Smooth muscle cell (in vitro differentiated cells): ENCODE data around the gene DNAJA4. TPM values are rescaled to one million over a fixed set of nuclear protein-coding genes. Genes with fewer than 3 reads are reported as not detected.

Experiments
- DNase-seq: peaks from one replicate; lab custom pipeline; 2025; ENCODE audit not compliant: unreplicated experiment; lab: John Stamatoyannopoulos, UW
- H2AFZ ChIP-seq: fragments of 200-600 bp; sonication (generic); 2 replicates; pipeline ENCODE4 v1.6.0; 2016; ENCODE audit warnings: antibody characterized with exemption, low read depth, mild to moderate bottlenecking
- H3F3A ChIP-seq: fragments of 200-600 bp; sonication (generic); 2 replicates; pipeline ENCODE4 v1.6.0; 2017; ENCODE audit warnings: antibody characterized with exemption, low read depth
- H3K27ac ChIP-seq: fragments of 200-600 bp; sonication (generic); 2 replicates; pipeline ENCODE4 v1.5.1; 2016; ENCODE audit warnings: low read depth, mild to moderate bottlenecking
- H3K27me3 ChIP-seq: fragments of 200-600 bp; sonication (generic); 2 replicates; pipeline ENCODE4 v1.6.1; 2016; ENCODE audit warnings: low read depth, mild to moderate bottlenecking
- H3K36me3 ChIP-seq: fragments of 200-600 bp; sonication (generic); 2 replicates; pipeline ENCODE4 v1.5.1; 2016; ENCODE audit warnings: low read depth
- H3K4me1 ChIP-seq: fragments of 200-600 bp; sonication (generic); 2 replicates; pipeline ENCODE4 v1.5.1; 2016; ENCODE audit warnings: low read depth
- H3K4me2 ChIP-seq: fragments of 200-600 bp; sonication (generic); 2 replicates; pipeline ENCODE4 v1.6.0; 2016; ENCODE audit warnings: mild to moderate bottlenecking
- H3K4me3 ChIP-seq: fragments of 200-600 bp; sonication (generic); 2 replicates; pipeline ENCODE4 v1.5.1; 2016; ENCODE audit warnings: mild to moderate bottlenecking
- H3K79me2 ChIP-seq: fragments of 200-600 bp; sonication (generic); 2 replicates; pipeline ENCODE4 v1.6.0; 2016; ENCODE audit warnings: low read depth, mild to moderate bottlenecking
- H3K9ac ChIP-seq: fragments of 200-600 bp; sonication (generic); 2 replicates; pipeline ENCODE4 v1.6.0; 2016; ENCODE audit warnings: low read depth
- H3K9me3 ChIP-seq: fragments of 200-600 bp; sonication (generic); replicated peaks from 2 replicates; pipeline ENCODE4 v1.5.1; 2016; ENCODE audit warnings: low read depth
- H4K20me1 ChIP-seq: fragments of 200-600 bp; sonication (generic); 2 replicates; pipeline ENCODE4 v1.6.0; 2016; ENCODE audit warnings: low read depth
- CTCF ChIP-seq: fragments of 200-600 bp; sonication (generic); IDR thresholded peaks from 2 replicates; pipeline ENCODE4 v1.5.1; 2017; ENCODE audit warnings: borderline replicate concordance, mild to moderate bottlenecking, antibody characterized with exemption; ENCODE audit not compliant: insufficient read depth, poor library complexity, severe bottlenecking
- WGBS: methylation state at CpG from one replicate; pipeline ENCODE4 v1.1.7; 2016; ENCODE audit warnings: low lambda C conversion rate; 5-methylcytosine and 5-hydroxymethylcytosine counted together
- polyA plus RNA-seq: library from polyadenylated mRNA; unstranded; fragments of >200 nt; fragmentation: Nextera tagmentation; extraction: Ambion mirVana; gene quantifications from 2 replicates; pipeline ENCODE4 v1.2.1, GENCODE V29; 2016
- total RNA-seq: library from RNA; depleted of rRNA; stranded (reverse); fragments of >200 nt; gene quantifications from 2 replicates; pipeline ENCODE4 v1.2.3, GENCODE V29; 2014

Gene DNAJA4
- total and polyA plus RNA-seq, 2 experiments from 2014 or later: 2.7 to 4.0 TPM

GRCh38 chr15:78255421-78256043 lies 8.8 kb upstream of the DNAJA4 start:
- Histone ChIP-seq H3K27me3 (no peaks in the 10 kb centered on the region), H2AFZ (no peak overlapping the region), H3K9ac (no peak overlapping the region), H3K4me1 (no peaks in the 10 kb centered on the region), H4K20me1 (no peaks in the 10 kb centered on the region), H3K36me3 (no peaks in the 10 kb centered on the region), H3K4me2 (no peak overlapping the region), H3K4me3 (no peak overlapping the region), H3F3A (no peaks in the 10 kb centered on the region), H3K27ac (no peak overlapping the region), H3K9me3 (no peaks in the 10 kb centered on the region), H3K79me2 (no peaks in the 10 kb centered on the region)
- no peak for DNase-seq
- WGBS: 93% methylated on average over 1 of the region's 1 CpG
- TF ChIP-seq CTCF: no peak

- Histone ChIP-seq H2AFZ (no peak overlapping the region), H3K4me3 (no peak overlapping the region), H3K36me3 (no peaks in the 10 kb centered on the region), H4K20me1 (no peaks in the 10 kb centered on the region), H3K9ac (no peak overlapping the region), H3K79me2 (no peaks in the 10 kb centered on the region), H3K4me1 (no peaks in the 10 kb centered on the region), H3K27me3 (no peaks in the 10 kb centered on the region), H3K4me2 (no peak overlapping the region), H3F3A (no peaks in the 10 kb centered on the region), H3K27ac (no peak overlapping the region), H3K9me3 (no peaks in the 10 kb centered on the region)
- no peak for TF ChIP-seq CTCF
- DNase-seq: no peak
- WGBS: 86% methylated on average over 3 of the region's 3 CpGs
Observed at GRCh38 chr15:78256044-78256437, 8.3 kb upstream of the DNAJA4 start.

GRCh38 chr15:78257681-78258080 lies 6.7 kb upstream of the DNAJA4 start:
- Histone ChIP-seq H3K79me2 (no peaks in the 10 kb centered on the region), H3K4me1 (no peaks in the 10 kb centered on the region), H2AFZ (no peak overlapping the region), H3K27me3 (no peaks in the 10 kb centered on the region), H4K20me1 (no peaks in the 10 kb centered on the region), H3K4me3 (no peak overlapping the region), H3K27ac (no peak overlapping the region), H3K4me2 (no peak overlapping the region), H3F3A (no peaks in the 10 kb centered on the region), H3K9ac (no peak overlapping the region), H3K36me3 (no peaks in the 10 kb centered on the region), H3K9me3 (no peaks in the 10 kb centered on the region)
- DNase-seq: no peak
- 91% methylated on average over 3 of the region's 3 CpGs for WGBS
- TF ChIP-seq CTCF: no peak

- TF ChIP-seq CTCF: no peak
- DNase-seq: no peak
- Histone ChIP-seq H3K4me1 (no peaks in the 10 kb centered on the region), H3K4me3 (no peak overlapping the region), H3K9ac (no peak overlapping the region), H3F3A (no peaks in the 10 kb centered on the region), H3K27ac (no peak overlapping the region), H3K36me3 (no peaks in the 10 kb centered on the region), H4K20me1 (no peaks in the 10 kb centered on the region), H3K79me2 (no peaks in the 10 kb centered on the region), H3K27me3 (no peaks in the 10 kb centered on the region), H2AFZ (no peak overlapping the region), H3K9me3 (no peaks in the 10 kb centered on the region), H3K4me2 (no peak overlapping the region)
- WGBS: 70% methylated on average over 3 of the region's 3 CpGs
Observed at GRCh38 chr15:78259232-78259631, 5.1 kb upstream of the DNAJA4 start.
